GM19328 (cell line): ENCODE measurements around the gene PPM1F.
"Not testable (repeated sequence)": the region's sequence is repeated elsewhere in the genome, so short reads cannot be mapped to it uniquely, and the experiment has no call there.

Experiments
- ATAC-seq: cut with Tn5 transposase; IDR thresholded peaks from one replicate; pipeline ENCODE4 v1.9.1; 2021; ENCODE audit warnings: mild to moderate bottlenecking, moderate library complexity; ENCODE audit not compliant: unreplicated experiment

The PPM1F gene

DNA sequence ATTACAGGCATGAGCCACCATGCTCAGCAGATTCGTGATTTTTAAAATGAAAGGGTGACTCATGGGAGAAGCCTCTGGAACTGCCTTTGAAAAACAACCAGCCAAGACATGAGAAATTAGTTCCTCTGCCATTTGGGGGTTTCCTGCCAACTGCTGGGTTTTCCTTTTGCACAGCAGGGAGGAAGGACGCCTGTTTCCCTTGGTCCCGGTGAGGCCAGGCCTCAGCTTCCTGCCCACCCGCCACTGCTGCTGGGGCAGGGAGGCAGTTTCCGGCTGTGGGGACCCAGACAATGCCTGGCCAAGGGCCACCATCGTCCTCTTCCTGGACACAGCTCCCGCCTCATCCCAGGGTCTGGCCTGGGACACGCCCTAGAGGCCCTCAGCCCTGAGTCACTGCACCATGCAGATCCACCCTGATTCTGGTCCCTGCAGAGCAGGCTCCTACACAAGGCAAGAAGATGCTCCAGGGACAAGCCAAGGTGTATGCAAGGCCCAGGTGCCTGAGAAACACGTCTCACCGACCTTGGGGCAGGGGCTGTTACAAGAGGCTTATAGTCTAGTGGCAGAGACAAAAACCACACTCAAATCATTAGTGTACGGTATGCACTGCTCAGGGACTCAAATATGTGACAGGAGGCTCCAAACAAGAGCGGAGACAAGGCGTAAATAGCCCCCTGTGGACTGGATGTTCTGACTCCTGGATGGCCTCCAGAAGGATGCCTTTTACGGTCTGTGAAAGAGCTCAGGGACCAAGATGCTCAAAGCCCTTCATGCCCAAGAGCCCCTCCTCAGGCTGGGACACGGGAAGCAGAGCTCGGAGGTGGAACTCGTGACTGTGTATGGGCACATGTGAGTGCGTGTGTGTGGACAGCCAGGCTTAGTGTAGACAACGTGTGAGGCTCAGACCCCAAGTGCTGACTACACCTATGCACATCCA is 10.0 kb downstream of the PPM1F start:
- no peak for ATAC-seq

DNA sequence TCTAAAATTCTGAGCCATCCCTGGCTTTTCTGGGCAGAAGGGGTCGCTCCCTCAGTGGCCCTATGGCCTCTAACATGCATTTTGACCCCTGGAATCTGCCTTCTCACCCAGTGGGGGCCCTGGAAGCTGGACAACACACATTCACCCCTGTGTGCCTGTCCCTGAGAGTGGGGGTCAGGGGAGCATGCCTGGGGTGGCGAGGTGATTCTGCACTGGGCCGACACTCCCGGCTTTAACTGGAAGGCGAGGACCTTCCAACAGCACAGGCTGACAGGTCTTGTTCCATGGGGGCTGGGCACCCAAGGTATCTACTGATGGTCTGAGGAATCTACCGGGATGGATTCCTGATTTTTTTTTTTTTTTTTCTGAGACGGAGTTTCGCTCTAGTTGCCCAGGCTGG is 10.7 kb downstream of the PPM1F start:
- no peak for ATAC-seq

DNA sequence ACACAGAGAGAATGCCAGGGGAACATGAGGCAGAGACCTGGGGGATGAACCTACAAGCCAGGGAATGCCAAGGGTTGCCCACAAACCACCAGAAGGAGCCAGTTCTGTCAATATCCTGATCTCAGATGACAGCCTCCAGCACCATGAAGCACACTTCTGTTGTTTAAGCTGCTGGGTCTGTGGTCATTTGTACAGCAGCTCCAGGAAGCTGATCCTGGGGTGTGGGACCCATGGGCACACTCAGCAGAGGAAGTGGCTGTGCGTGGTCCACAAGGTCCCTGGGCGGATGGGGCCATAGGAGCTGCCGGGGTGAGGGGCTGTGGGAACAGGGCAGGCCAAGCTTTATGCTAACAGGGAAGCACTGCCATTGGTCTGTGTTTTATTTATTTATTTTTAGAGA is 12.1 kb downstream of the PPM1F start:
- ATAC-seq: no peak

GRCh38 chr22:21939935-21940334 is 12.7 kb downstream of the PPM1F start:
- not testable (repeated sequence) for ATAC-seq

GRCh38 chr22:21939461-21939913 is 13.2 kb downstream of the PPM1F start:
- ATAC-seq: no peak

DNA sequence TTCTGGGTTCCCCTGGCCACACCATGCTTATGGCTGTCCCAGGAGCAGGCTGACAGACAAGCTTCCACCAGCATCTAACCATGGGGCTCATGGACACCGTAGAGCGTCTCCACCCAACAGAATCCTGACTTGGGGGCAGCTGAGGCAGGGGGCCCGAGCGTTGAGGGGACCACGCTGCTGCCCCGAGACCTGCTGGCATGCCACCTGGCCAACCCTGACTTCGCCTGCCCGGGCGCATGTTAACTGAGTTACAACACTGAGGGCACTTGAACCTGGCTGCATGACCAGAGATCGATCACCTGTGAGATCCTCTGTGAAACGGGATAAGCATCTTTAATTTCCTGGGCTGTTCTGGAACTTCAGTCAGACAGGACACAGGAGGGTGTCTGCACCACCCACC is 13.7 kb downstream of the PPM1F start:
- no peak for ATAC-seq

DNA sequence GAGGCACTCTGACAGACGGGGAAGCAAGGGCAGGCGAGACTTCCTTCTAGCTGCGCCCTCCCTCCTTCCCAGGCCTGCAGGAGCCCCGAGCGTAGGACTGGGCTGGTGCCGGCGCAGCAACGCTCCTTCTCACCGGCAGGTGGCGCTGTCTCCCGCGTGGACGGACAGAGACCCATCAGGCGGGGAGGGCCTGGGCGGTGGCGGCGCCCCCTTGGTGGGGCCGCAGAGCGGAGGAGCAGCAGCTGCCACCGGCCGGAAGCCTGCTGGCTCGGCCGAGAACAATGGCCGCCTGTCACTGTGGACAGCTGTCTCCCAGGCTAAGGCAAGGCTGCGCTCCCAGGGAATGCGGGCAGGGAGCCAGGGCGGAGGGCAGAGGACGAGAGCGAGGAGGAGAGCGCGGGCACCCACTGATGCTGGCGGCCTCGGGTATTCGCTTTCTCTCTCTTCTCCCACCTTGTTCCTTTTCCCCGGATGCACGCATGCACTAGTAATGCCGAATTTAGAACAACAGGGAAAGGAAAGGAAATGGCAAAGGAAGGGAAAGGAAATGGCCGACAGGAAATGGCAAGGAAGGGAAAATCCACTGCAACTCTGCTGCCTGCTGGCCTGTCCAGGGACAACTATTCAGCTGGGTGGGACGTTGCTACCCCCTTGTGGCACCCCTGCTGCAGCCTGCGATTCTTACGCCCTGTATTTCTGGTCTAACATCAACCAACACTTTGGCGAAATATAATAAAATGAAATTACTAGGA is 14.4 kb downstream of the PPM1F start:
- ATAC-seq: no peak

GRCh38 chr22:21937821-21938070 is 14.9 kb downstream of the PPM1F start:
- ATAC-seq: no peak

- no peak for ATAC-seq
These were observed 15.4 kb downstream of the PPM1F start for GRCh38 chr22:21937041-21937820.

DNA sequence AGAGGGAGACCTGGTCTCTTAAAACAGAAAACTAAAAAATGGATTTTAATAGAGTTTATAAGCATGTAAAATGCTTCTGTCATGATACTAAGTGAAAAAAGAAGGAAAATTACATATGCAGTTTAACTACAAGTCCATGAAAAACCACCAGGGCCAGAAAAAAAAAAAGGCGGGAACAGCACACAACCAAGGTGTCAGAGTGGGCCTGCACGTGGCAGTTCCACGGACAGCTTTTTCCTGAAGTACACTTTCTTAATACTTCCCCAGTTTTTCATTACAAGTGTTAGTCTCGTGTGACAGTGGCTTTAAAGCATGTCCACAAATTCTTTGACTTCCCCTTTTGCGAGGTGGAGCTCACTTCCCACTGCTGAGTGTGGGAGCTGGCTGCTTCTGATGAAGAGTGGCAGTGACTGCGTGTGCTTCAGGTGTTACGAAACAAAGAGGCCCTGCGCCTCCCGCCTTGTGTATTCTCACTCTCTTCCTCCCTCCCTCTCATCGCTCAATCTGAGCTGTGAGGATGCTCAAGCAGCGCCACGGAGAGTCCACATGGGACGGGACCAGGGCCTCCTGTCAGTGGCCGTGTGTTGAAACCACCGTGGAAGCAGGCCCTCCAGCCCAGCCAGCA is 16.4 kb downstream of the PPM1F start:
- ATAC-seq: no peak

DNA sequence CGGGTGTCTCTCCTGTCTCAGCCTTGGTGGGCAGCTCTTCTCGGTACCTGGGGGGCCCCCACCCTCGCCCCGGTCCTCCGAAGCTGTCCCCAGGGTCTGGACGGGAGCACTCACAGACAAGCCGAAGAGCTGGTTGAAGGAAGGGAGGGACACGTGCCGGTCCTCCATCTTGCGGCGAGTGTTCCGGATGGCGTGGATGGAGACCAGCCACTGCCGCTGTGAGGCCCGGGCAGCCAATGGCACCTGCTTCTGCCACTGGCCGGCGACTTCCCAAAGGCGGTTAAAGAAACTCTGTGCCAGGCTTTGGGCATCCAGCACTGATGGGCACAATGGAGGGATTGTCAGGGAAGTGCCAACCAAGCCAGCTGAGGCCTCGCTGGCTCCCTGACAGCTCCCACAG is 18.7 kb downstream of the PPM1F start:
- ATAC-seq: no peak

DNA sequence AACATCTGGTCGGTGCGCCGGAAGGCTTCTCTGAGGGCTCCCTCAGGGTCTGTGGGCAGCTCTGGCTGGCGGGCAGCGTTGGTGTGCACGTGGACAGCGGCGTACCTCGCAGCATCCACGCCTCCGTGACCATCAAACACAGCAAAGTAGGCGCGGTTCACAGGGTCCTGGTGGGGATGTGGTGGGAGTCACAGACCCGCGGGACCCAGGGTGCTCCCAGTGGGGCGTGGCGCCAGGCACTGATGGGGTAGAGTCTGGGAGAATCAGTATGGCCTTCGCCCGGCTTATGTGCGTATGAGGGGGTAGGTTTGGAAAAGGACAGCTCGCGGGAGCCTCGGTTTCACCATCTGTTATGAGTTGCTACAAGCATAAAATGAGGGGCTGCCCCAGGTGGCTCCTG is 19.2 kb downstream of the PPM1F start:
- ATAC-seq: no peak

DNA sequence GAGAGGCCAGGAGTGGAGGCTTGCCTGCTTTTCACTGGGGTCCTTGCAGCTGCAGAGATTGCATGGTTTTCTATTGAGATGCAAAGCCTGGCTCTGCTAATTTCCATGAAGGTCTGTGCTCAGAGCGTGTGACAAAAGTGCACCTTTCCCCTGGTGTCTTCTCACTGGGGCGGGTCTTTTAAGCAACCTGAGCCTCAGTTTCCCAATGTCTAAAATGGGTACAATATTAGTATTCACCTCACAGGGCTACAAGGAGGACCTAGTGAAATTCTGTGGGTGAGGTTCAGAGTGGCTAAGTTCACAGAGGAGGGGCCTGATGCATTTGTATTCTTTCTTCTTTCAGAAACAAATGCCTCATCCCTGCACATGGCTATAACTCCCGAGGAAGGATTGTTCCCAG is 20.3 kb downstream of the PPM1F start:
- no peak for ATAC-seq

- ATAC-seq: no peak
These were observed 21.6 kb downstream of the PPM1F start for GRCh38 chr22:21931056-21931455.

DNA sequence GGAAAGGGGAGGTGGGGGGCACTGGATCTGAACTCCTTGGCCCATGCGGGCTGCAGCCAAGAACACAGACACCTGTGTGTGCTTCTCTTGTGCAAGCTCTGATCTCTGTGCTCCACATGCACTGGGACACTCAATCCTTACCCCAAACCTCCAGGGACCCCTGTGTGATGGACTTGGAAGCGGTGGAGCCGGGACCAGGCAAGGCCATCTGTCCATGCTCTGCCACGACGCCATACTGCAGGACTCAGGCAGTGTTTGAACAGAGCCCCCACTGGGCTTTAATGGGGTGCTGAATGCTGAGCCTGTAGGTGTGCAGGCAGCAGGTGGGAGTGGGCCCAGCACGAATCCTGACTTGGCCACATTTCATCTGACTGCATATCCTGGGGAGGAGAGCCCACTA is 23.4 kb downstream of the PPM1F start:
- ATAC-seq: no peak

- ATAC-seq: no peak
These were observed 24.6 kb downstream of the PPM1F start for GRCh38 chr22:21928048-21928447.

GRCh38 chr22:21927174-21927823 is 25.3 kb downstream of the PPM1F start:
- no peak for ATAC-seq

- no peak for ATAC-seq
These were observed 25.9 kb downstream of the PPM1F start for GRCh38 chr22:21926728-21927127.

DNA sequence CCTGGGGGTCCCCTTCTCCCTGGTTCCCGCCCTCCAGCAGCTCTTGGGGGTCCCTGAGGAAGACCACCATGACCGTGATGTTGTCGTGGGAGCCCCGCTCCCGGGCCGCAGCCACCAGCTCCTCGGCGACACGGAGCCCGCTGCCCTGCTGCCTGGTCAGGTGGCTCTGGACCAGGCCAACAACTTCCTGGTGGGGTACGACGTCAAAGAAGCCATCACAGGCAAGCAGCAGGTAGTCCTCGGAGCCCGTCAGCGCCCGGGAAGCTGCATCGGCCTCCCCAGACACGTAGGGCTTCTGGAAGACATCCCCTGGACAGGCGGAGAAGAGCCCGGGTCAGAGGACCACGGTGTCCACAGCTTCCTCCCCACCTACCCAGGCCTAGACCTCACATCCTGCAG is 29.5 kb downstream of the PPM1F start:
- no peak for ATAC-seq

DNA sequence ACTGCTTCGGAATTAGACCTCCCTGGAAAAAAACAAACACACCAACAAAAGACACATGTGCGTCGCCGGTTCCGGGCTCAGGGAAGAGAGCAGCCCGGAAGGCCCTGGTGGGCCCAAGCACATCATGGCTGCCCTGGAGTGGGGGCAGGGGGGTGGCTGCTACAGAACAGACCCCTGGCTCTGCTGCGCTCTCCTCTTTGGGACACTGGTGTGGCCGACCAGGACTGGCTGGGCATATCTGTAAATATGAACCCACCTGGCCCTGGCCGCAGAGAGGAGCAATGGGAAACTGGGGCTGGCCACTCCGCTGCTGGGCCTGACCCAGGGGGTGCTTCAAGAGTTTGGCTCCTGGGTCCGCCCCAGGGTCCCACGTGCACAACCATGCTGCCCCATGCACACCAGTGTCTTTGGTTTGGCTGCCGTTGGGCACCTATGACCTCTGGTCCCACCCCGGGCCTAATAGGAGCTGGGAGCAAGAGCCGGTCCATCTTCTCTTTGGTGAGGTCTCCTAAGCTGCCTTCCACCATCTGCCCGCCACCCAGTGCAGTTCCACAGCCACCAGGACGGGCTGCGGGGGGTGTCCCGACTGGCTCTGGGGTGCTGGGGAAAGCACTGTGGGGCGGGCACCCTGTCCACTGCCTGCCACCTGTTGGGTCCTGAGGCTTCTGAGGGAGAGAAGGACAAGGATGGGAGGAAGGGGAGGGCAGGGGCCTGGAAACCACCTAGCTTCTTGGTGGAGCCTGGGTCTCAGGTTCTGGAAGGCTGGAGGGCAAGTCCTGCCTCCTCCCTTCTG is 30.1 kb downstream of the PPM1F start:
- no peak for ATAC-seq
